SJSA1 (cell line): ENCODE results near the gene CD160. TPM values are rescaled to one million over a fixed set of nuclear protein-coding genes. Genes with fewer than 3 reads are reported as not detected.

Experiments used
- DNase-seq, 2 experiments: peaks; one replicate each; pipeline ENCODE4 v3.0.0-alpha.2; 2015 to 2020; ENCODE audit warnings: low spot score in 2 of 2, low read depth in 1 of 2
- H3K27ac ChIP-seq: fragments of 250-450 bp; sonication (Bioruptor Pico); 2 replicates; pipeline ENCODE4 v1.5.1; 2020; ENCODE audit warnings: mild to moderate bottlenecking, moderate library complexity
- H3K27me3 ChIP-seq: fragments of 250-450 bp; sonication (Bioruptor Pico); replicated peaks from 2 replicates; pipeline ENCODE4 v1.5.1; 2020; ENCODE audit warnings: mild to moderate bottlenecking, moderate library complexity
- H3K36me3 ChIP-seq: fragments of 250-450 bp; sonication (Bioruptor Pico); 2 replicates; pipeline ENCODE4 v1.5.1; 2020; ENCODE audit warnings: mild to moderate bottlenecking
- H3K4me1 ChIP-seq: fragments of 250-450 bp; sonication (Bioruptor Pico); replicated peaks from 2 replicates; pipeline ENCODE4 v1.6.1; 2021; ENCODE audit warnings: mild to moderate bottlenecking
- H3K4me3 ChIP-seq: fragments of 250-450 bp; sonication (Bioruptor Pico); 2 replicates; pipeline ENCODE4 v1.5.1; 2020; ENCODE audit warnings: mild to moderate bottlenecking
- H3K9me3 ChIP-seq: fragments of 250-450 bp; sonication (Bioruptor Pico); replicated peaks from 2 replicates; pipeline ENCODE4 v1.5.1; 2020; ENCODE audit warnings: mild to moderate bottlenecking
- total RNA-seq: library from RNA; depleted of rRNA; stranded (reverse); fragments of >200 nt; shearing (Covaris generic); gene quantifications from 2 replicates; pipeline ENCODE4 v1.2.3, GENCODE V29; 2014; rRNA removed

The CD160 gene
- total RNA-seq, 1 experiment from 2014 or later, result 0.18 TPM

GRCh38 chr1:145777357-145778145 lies 58.3 kb downstream of the CD160 start:
- Histone ChIP-seq H3K27ac (no peak overlapping the region), H3K4me3 (no peak overlapping the region), H3K9me3 (no peaks in the 10 kb centered on the region), H3K4me1 (peaks cover 12% of the 10 kb centered on the region), H3K36me3 (peaks cover 10% of the 10 kb centered on the region), H3K27me3 (no peaks in the 10 kb centered on the region)
- DNase-seq, result no peak

DNA sequence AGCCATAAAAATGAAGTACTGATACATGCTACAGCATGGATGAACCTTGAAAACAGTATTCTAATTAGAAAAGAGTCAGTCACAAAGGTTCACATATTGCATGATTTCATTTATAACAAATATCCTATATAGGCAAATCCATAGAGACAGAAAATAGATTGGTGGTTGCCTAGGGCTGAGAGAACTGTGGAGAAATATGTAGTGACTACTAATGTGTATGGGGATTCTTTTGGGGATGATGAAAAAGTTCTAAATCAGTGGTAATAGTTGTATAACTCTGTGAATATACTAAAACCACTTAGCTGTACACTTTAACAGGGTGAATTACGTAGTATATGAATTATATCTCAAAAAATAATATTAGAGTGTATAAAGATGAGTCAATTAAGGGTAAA lies 58.8 kb downstream of the CD160 start:
- Histone ChIP-seq H3K9me3 (no peaks in the 10 kb centered on the region), H3K27me3 (no peaks in the 10 kb centered on the region), H3K36me3 (peaks cover 7% of the 10 kb centered on the region), H3K27ac (no peak overlapping the region), H3K4me3 (no peak overlapping the region), H3K4me1 (peaks cover 18% of the 10 kb centered on the region)
- DNase-seq, result no peak

DNA sequence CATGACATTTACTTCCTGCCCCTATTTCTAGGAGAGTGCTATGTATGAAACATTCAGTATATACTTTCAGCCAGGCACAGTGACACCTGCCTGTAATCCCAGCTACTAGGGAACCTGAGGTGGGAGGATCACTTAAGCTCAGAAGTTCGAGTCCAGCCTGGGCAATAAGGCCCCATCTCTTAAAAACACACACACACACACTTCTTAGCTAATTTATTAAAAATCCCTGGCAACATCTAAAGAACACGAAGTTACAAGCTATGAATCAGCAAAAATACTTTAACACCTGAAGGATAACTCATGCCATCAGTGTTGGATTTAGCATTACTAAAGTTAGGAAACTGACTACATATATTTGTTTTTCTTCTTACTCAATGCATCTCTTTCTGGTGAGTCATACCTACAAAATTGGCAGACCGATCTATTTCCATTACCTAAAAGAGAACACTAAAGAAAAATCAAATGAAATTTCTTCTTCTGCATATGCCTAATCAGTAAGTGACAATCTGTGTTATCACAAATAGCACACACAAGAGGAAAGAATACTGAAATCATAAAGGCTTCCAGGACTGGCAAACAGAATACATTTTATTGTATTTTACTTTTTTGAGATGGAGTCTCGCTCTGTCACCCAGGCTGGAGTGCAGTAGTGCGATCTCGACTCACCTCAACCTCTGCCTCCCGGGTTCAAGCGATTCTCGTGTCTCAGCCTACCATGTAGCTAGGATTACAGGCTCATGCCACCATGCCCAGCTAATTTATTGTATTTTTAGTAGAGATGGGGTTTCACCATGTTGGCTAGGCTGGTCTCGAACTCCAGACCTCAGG lies 63.2 kb downstream of the CD160 start:
- DNase-seq, result peak in 1 of 2 experiments; percentile 83
- peaks cover 51% of the 10 kb centered on the region for H3K4me1 ChIP-seq
- H3K36me3 ChIP-seq, result peaks cover 19% of the 10 kb centered on the region
- H3K27ac ChIP-seq, result peak overlapping the region; percentile 73
- H3K27me3 ChIP-seq, result no peaks in the 10 kb centered on the region
- H3K4me3 ChIP-seq, result no peak overlapping the region
- H3K9me3 ChIP-seq, result no peaks in the 10 kb centered on the region

DNA sequence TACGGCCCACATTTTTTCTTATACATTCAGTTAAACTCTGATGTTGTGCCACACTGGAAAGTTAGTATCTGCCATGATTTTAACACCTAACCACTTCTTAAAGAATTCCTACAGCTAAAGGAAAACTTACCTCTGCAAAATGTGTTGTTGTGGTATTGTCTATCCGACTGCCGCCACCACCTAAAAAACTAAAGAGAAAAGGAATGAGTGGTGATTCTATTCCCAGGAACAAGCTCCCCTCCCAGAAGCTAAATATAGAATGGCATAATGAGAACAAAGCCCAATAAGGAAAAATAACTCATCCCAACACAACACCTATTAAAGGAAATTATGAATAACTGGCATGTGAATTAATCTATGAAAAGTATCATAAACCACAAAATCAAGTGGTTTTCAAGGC lies 65.1 kb downstream of the CD160 start:
- Histone ChIP-seq H3K27me3 (no peaks in the 10 kb centered on the region), H3K27ac (peak overlapping the region; percentile 53), H3K9me3 (no peaks in the 10 kb centered on the region), H3K4me3 (no peak overlapping the region), H3K36me3 (peaks cover 28% of the 10 kb centered on the region), H3K4me1 (peaks cover 51% of the 10 kb centered on the region)
- peak in 1 of 2 experiments; percentile 16 for DNase-seq

DNA sequence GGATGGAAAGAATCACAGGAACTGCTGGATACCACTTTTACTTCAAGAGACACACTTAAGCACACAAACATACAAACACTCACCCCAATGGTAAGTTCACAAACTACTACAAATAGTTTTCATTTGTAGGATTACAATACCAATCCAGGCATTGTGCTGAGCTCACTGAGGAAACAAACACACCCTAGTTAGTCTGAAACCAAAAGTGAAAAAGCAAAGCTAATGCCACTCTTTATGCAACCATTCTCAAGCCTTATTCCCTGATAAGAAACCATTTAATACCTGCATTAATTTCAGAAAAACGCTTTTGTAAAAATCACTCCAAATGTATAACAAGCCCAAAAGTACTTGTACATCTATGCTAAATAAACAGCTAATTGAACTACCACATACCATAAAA lies 66.2 kb downstream of the CD160 start:
- DNase-seq, result peak in 1 of 2 experiments; percentile 62
- Histone ChIP-seq H3K27ac (peak overlapping the region; percentile 53), H3K4me3 (no peak overlapping the region), H3K4me1 (peaks cover 51% of the 10 kb centered on the region), H3K36me3 (peaks cover 22% of the 10 kb centered on the region), H3K9me3 (no peaks in the 10 kb centered on the region), H3K27me3 (no peaks in the 10 kb centered on the region)

GRCh38 chr1:145786271-145786670 lies 67.0 kb downstream of the CD160 start:
- Histone ChIP-seq H3K27me3 (no peaks in the 10 kb centered on the region), H3K27ac (peak overlapping the region; percentile 53; the same call in 1 of the 2 replicates), H3K36me3 (peaks cover 22% of the 10 kb centered on the region), H3K4me3 (no peak overlapping the region), H3K9me3 (no peaks in the 10 kb centered on the region), H3K4me1 (peaks cover 51% of the 10 kb centered on the region)
- DNase-seq, result no peak

GRCh38 chr1:145788580-145788979 lies 69.3 kb downstream of the CD160 start:
- H3K4me1 ChIP-seq, result peaks cover 33% of the 10 kb centered on the region
- H3K27me3 ChIP-seq, result no peaks in the 10 kb centered on the region
- H3K27ac ChIP-seq, result no peak overlapping the region
- no peak overlapping the region for H3K4me3 ChIP-seq
- no peaks in the 10 kb centered on the region for H3K9me3 ChIP-seq
- DNase-seq, result no peak
- H3K36me3 ChIP-seq, result peaks cover 25% of the 10 kb centered on the region

Other genes starting within 250 kb of the CD160 start
- 38.5 and 46.7 TPM in 2 replicates for gene GPR89A, start 111.5 kb upstream of the CD160 start, total RNA-seq
- 2.1 TPM in 1 of 2 replicates, not detected in the other for gene PDZK1, start 12.1 kb upstream of the CD160 start, total RNA-seq
- gene RNF115, start 104.6 kb downstream of the CD160 start, total RNA-seq, result 17.5 and 23.8 TPM in 2 replicates
- gene POLR3C, start 104.7 kb downstream of the CD160 start, total RNA-seq, result 56.2 and 78.6 TPM in 2 replicates
- gene NUDT17, start 126.1 kb downstream of the CD160 start, total RNA-seq, result 4.2 and 7.0 TPM in 2 replicates
- gene PIAS3, start 139.6 kb downstream of the CD160 start, total RNA-seq, result 7.5 and 15.7 TPM in 2 replicates
- not detected in 2 replicates for gene ANKRD35, start 166.4 kb downstream of the CD160 start, total RNA-seq
- 1.6 and 2.6 TPM in 2 replicates for gene ITGA10, start 190.6 kb downstream of the CD160 start, total RNA-seq
- 29.4 and 30.4 TPM in 2 replicates for gene PEX11B, start 199.2 kb downstream of the CD160 start, total RNA-seq
- gene RBM8A, start 208.0 kb downstream of the CD160 start, total RNA-seq, result 285 and 828 TPM in 2 replicates
- gene LIX1L, start 238.5 kb downstream of the CD160 start, total RNA-seq, result 24.3 and 34.1 TPM in 2 replicates
- 0.13 TPM in 1 of 2 replicates, not detected in the other for gene ANKRD34A, start 245.1 kb downstream of the CD160 start, total RNA-seq
- gene POLR3GL, start 245.2 kb downstream of the CD160 start, total RNA-seq, result 13.9 and 22.8 TPM in 2 replicates